SU-DHL-6 (cell line): ENCODE measurements around the gene GLI3.

ENCODE experiments used
- EZH2phosphoT487 ChIP-seq: fragments of 200-600 bp; sonication (generic), shearing (Covaris generic); conservative IDR thresholded peaks from 2 replicates; pipeline ENCODE4 v1.6.1; 2018; ENCODE audit warnings: mild to moderate bottlenecking, antibody characterized with exemption, low read length, moderate library complexity, mixed read lengths
- TF ChIP-seq, protein P1 (sequence below): fragments of 200-600 bp; sonication (generic); IDR thresholded peaks from one replicate; pipeline ENCODE4 v1.5.1; 2017; ENCODE audit warnings: antibody characterized with exemption, mild to moderate bottlenecking, low read length, moderate library complexity; ENCODE audit not compliant: insufficient read depth, poor library complexity, severe bottlenecking

DNA sequence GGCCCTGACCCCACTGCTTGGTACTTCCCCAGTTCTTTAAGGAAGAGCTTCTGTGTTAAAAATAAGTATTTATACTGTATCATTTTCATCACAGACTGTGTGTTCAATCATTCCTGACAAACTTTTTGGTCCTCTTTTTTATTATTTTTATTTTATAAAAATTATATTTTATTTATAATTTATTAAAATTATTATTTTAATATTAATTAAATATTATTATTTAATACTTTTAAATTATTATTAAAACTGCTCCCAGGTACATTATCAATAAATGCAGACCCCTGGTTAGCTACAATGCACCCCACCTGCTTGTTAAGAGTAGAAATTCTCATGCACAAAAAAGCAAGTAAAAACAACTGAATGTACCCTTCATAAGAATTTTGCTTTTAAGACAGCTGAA, 172.0 kb downstream of the GLI3 start:
- no peak for TF ChIP-seq EZH2phosphoT487
- TF ChIP-seq, protein P1, sequence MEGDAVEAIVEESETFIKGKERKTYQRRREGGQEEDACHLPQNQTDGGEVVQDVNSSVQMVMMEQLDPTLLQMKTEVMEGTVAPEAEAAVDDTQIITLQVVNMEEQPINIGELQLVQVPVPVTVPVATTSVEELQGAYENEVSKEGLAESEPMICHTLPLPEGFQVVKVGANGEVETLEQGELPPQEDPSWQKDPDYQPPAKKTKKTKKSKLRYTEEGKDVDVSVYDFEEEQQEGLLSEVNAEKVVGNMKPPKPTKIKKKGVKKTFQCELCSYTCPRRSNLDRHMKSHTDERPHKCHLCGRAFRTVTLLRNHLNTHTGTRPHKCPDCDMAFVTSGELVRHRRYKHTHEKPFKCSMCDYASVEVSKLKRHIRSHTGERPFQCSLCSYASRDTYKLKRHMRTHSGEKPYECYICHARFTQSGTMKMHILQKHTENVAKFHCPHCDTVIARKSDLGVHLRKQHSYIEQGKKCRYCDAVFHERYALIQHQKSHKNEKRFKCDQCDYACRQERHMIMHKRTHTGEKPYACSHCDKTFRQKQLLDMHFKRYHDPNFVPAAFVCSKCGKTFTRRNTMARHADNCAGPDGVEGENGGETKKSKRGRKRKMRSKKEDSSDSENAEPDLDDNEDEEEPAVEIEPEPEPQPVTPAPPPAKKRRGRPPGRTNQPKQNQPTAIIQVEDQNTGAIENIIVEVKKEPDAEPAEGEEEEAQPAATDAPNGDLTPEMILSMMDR: no peak
